Fibroblast of mammary gland (primary cell): ENCODE results near the gene IGLL5.

Source experiments
- DNase-seq: peaks from one replicate; pipeline ENCODE4 v3.0.0-alpha.2; 2010; ENCODE audit warnings: low read depth
- H3K4me3 ChIP-seq: 2 replicates; pipeline ENCODE4 v1.5.1; 2011; ENCODE audit warnings: low read depth, mild to moderate bottlenecking, low read length, moderate library complexity; ENCODE audit not compliant: control insufficient read depth
- CTCF ChIP-seq: conservative IDR thresholded peaks from 2 replicates; pipeline ENCODE4 v1.5.1; 2011; ENCODE audit warnings: low read depth, low read length, inconsistent platforms; ENCODE audit not compliant: control insufficient read depth, insufficient read depth

Gene IGLL5

GRCh38 chr22:22945195-22945594 is 57.6 kb downstream of the IGLL5 start:
- no peak for TF ChIP-seq CTCF
- no peak for DNase-seq
- H3K4me3 ChIP-seq = no peak overlapping the region
